GM12878 (cell line): ENCODE measurements around the gene DUSP12. TPM values are rescaled to one million over a fixed set of nuclear protein-coding genes. Genes with fewer than 3 reads are reported as not detected.

Source experiments
- ATAC-seq: fragments of 200-7000 bp; cut with Tn5 transposase; 3 replicates; pipeline ENCODE4 v1.9.1; 2020; ENCODE audit warnings: mild to moderate bottlenecking, moderate library complexity
- BruUV-seq: library from RNA; stranded (reverse); fragments of 400-500 nt; replicated peaks from 2 replicates; lab custom pipeline; 2021; lab: Mats Ljungman, UMichigan
- CTCF ChIA-PET: fragments of 300-600 bp; sonication (Branson Sonifier 250); formaldehyde crosslinking; extraction: SDS; loops from one replicate; lab custom pipeline; 2021; ENCODE audit warnings: inconsistent platforms; lab: Yijun Ruan, JAX
- POLR2A ChIA-PET: fragments of 350-600 bp; formaldehyde crosslinking; extraction: SDS; loops from one replicate; lab custom pipeline; 2021; ENCODE audit warnings: inconsistent platforms; lab: Charles Lee
- RAD21 ChIA-PET: fragments of 300-600 bp; sonication (Branson Sonifier 250); formaldehyde crosslinking; loops from one replicate; lab custom pipeline; 2023; ENCODE audit warnings: antibody characterized with exemption; ENCODE audit not compliant: unreplicated experiment; lab: Charles Lee
- SMC1A ChIA-PET: fragments of 300-600 bp; sonication (Branson Sonifier 250); formaldehyde crosslinking; loops from one replicate; lab custom pipeline; 2023; ENCODE audit not compliant: unreplicated experiment, uncharacterized antibody; lab: Charles Lee
- DNase-seq: peaks from one replicate; pipeline ENCODE4 v3.0.0-alpha.2; 2011; ENCODE audit warnings: low read depth, low spot score
- FAIRE-seq: peaks from 3 replicates; lab custom pipeline; 2011; peaks lifted over from hg19 to GRCh38; lab: Jason Lieb, UNC
- H2AFZ ChIP-seq: 2 replicates; pipeline ENCODE4 v1.6.0; 2011; ENCODE audit warnings: low read depth, low read length, control low read depth; ENCODE audit not compliant: control insufficient read depth
- H3K27ac ChIP-seq: 2 replicates; pipeline ENCODE4 v1.5.1; 2011; ENCODE audit warnings: control low read depth; ENCODE audit not compliant: control insufficient read depth, insufficient read depth
- H3K27me3 ChIP-seq, 2 experiments: replicated peaks in 1 of 2; 2 replicates each; pipeline versions ENCODE4 v1.6.0 to v1.6.1; 2011; ENCODE audit warnings: low read length in 1 of 2; ENCODE audit not compliant: control insufficient read depth in 2 of 2, insufficient read depth in 2 of 2
- H3K36me3 ChIP-seq, 2 experiments: 2 replicates each; pipeline ENCODE4 v1.5.1; 2011; ENCODE audit warnings: low read length in 1 of 2; ENCODE audit not compliant: control insufficient read depth in 2 of 2, insufficient read depth in 2 of 2
- H3K4me1 ChIP-seq: 2 replicates; pipeline ENCODE4 v1.6.1; 2011; ENCODE audit warnings: mild to moderate bottlenecking, low read length, moderate library complexity, mixed read lengths; ENCODE audit not compliant: control insufficient read depth, insufficient read depth
- H3K4me2 ChIP-seq: 2 replicates; pipeline ENCODE4 v1.6.0; 2011; ENCODE audit warnings: control low read depth; ENCODE audit not compliant: control insufficient read depth, insufficient read depth
- H3K4me3 ChIP-seq: fragments of 200-600 bp; sonication (generic); 2 replicates; pipeline ENCODE4 v1.5.1; 2016
- H3K79me2 ChIP-seq: 2 replicates; pipeline ENCODE4 v1.6.0; 2011; ENCODE audit warnings: low read length; ENCODE audit not compliant: control insufficient read depth, insufficient read depth
- H3K9ac ChIP-seq: 2 replicates; pipeline ENCODE4 v1.8.0; 2011; ENCODE audit warnings: low read length, control low read depth, mixed read lengths; ENCODE audit not compliant: control insufficient read depth, insufficient read depth
- H3K9me3 ChIP-seq: replicated peaks from 3 replicates; pipeline ENCODE4 v1.5.1; 2011; ENCODE audit warnings: mild to moderate bottlenecking, low read length; ENCODE audit not compliant: control insufficient read depth, insufficient read depth
- H4K20me1 ChIP-seq: 2 replicates; pipeline ENCODE4 v1.6.0; 2011; ENCODE audit not compliant: control insufficient read depth, insufficient read depth
- E4F1 ChIP-seq: fragments of 450-650 bp; IDR thresholded peaks from 2 replicates; pipeline ENCODE4 v1.6.1; 2018; ENCODE audit warnings: borderline replicate concordance, mild to moderate bottlenecking; ENCODE audit not compliant: partially characterized antibody
- FOXK2 ChIP-seq: fragments of 450-650 bp; IDR thresholded peaks from 2 replicates; pipeline ENCODE4 v1.6.1; 2017; ENCODE audit warnings: mild to moderate bottlenecking, moderate library complexity
- LARP7 ChIP-seq: fragments of 450-650 bp; IDR thresholded peaks from 2 replicates; pipeline ENCODE4 v1.6.1; 2017; ENCODE audit warnings: mild to moderate bottlenecking
- MTA3 ChIP-seq: IDR thresholded peaks from 2 replicates; pipeline ENCODE4 v1.6.1; 2012; ENCODE audit warnings: low read length, inconsistent platforms, borderline replicate concordance
- MXI1 ChIP-seq: fragments of 150-350 bp; IDR thresholded peaks from 2 replicates; pipeline ENCODE4 v1.6.1; 2011; ENCODE audit warnings: low read depth, mild to moderate bottlenecking, inconsistent platforms, low read length, improper control_type of control experiment
- PAX5 ChIP-seq: IDR thresholded peaks from 2 replicates; pipeline ENCODE4 v1.6.1; 2011; ENCODE audit warnings: low read depth, low read length, borderline replicate concordance
- USF2 ChIP-seq: IDR thresholded peaks from 2 replicates; pipeline ENCODE4 v1.6.1; 2011; ENCODE audit warnings: low read depth, low read length, improper control_type of control experiment, borderline replicate concordance
- ZNF207 ChIP-seq: fragments of 450-650 bp; IDR thresholded peaks from 2 replicates; pipeline ENCODE4 v1.6.1; 2014; ENCODE audit warnings: antibody characterized with exemption, mild to moderate bottlenecking, borderline replicate concordance
- ZNF687 ChIP-seq: fragments of 450-650 bp; IDR thresholded peaks from 2 replicates; pipeline ENCODE4 v1.6.1; 2017; ENCODE audit warnings: mild to moderate bottlenecking, moderate library complexity
- ZZZ3 ChIP-seq: IDR thresholded peaks from 2 replicates; pipeline ENCODE4 v1.6.1; 2011; ENCODE audit warnings: low read depth; ENCODE audit not compliant: control insufficient read depth, insufficient read length
- WGBS: methylation state at CpG from one replicate; pipeline ENCODE4 v1.1.6; 2016; ENCODE audit warnings: low lambda C conversion rate; ENCODE audit not compliant: insufficient replicate concordance, insufficient coverage; ENCODE audit errors: missing lambda C conversion rate; 5-methylcytosine and 5-hydroxymethylcytosine counted together
- in situ Hi-C: fragments of 300-500 bp; cut with MboI; formaldehyde crosslinking; loops from 9 replicates; pipeline ENCODE4 v1.14.3; 2018; ENCODE audit warnings: mixed read lengths
- intact Hi-C: fragments of 100-400 bp; cut with micrococcal nuclease; formaldehyde crosslinking; loops from one replicate; pipeline ENCODE4 v1.14.2; 2022; ENCODE audit not compliant: unreplicated experiment
- polyA plus RNA-seq, 11 experiments: library from polyadenylated mRNA; depleted of rRNA in 4 of 11; unstranded in 6 of 11; stranded (reverse) in 5 of 11; fragments of >200 nt; fragmentation: Nextera tagmentation in 4 of 11; fragmentation: Illumina TruSeq in 1 of 11; extraction: Ambion mirVana in 4 of 11; extraction: Trizol in 1 of 11; gene quantifications; 1 replicate in 1 of 11; 2 replicates in 10 of 11; pipeline versions ENCODE4 v1.2.1 to v1.2.3, GENCODE V29; 2011 to 2016; ENCODE audit warnings: inconsistent platforms in 2 of 11, missing spikeins in 2 of 11, low read depth in 1 of 11
- total RNA-seq, 4 experiments: library from RNA; depleted of rRNA in 3 of 4; stranded (reverse); fragments of >200 nt in 3 of 4; fragmentation: Illumina TruSeq in 1 of 4; extraction: Trizol in 1 of 4; gene quantifications; 2 replicates each; pipeline versions ENCODE4 v1.2.1 to v1.2.3, GENCODE V29; 2013 to 2021

DUSP12 gene
- total and polyA plus RNA-seq, 10 of the 15 experiments (the other 5 are each of a cell fraction or from before 2014, with no cell fraction given), result 7.0 to 51.5 (median 35.4) TPM

- ChIA-PET POLR2A (no interaction called here), SMC1A (interaction anchor here (0.6 to 1.6 kb wide), 3 partner anchors 11 to 253 kb away, joined by 3 to 4 read pairs (median 4); no protein-coding TSS in a partner anchor), CTCF (interaction anchor here (1.3 to 3.0 kb wide), 3 partner anchors 8 to 252 kb away, joined by 3 to 18 read pairs (median 3); no protein-coding TSS in a partner anchor), RAD21 (no interaction called here)
- no TSS peak for BruUV-seq
- Histone ChIP-seq H3K79me2 (peaks cover 13% of the 10 kb centered on the region), H3K36me3 (peaks cover 5 to 18% of the 10 kb centered on the region in 2 experiments), H3K9ac (no peak overlapping the region), H4K20me1 (no peaks in the 10 kb centered on the region), H3K27me3 (no peaks in the 10 kb centered on the region), H3K4me1 (peaks cover 21% of the 10 kb centered on the region), H3K4me3 (no peak overlapping the region), H3K9me3 (no peaks in the 10 kb centered on the region), H3K4me2 (no peak overlapping the region), H3K27ac (no peak overlapping the region), H2AFZ (no peak overlapping the region)
- FAIRE-seq (no peak), ATAC-seq (no peak), DNase-seq (no peak)
- 100% methylated on average over 1 of the region's 1 CpG for WGBS
- TF ChIP-seq FOXK2 (no peak), PAX5 (no peak), MTA3 (no peak), USF2 (no peak), LARP7 (no peak), ZZZ3 (no peak), ZNF687 (no peak), MXI1 (no peak), E4F1 (no peak), ZNF207 (no peak)
- intact Hi-C loops, result no loop called here
- in situ Hi-C loops, result loop anchor here (5.0 kb wide), 1 partner anchor 252 kb away; no protein-coding TSS in a partner anchor
These were observed 35.4 kb downstream of the DUSP12 start for GRCh38 chr1:161784968-161785367.
